GM19240 (cell line): ENCODE data around the gene PRPF6.

Source experiments
- DNase-seq: peaks from one replicate; pipeline ENCODE4 v3.0.0; 2011; ENCODE audit warnings: low spot score; ENCODE audit not compliant: insufficient read length

PRPF6 gene

DNA sequence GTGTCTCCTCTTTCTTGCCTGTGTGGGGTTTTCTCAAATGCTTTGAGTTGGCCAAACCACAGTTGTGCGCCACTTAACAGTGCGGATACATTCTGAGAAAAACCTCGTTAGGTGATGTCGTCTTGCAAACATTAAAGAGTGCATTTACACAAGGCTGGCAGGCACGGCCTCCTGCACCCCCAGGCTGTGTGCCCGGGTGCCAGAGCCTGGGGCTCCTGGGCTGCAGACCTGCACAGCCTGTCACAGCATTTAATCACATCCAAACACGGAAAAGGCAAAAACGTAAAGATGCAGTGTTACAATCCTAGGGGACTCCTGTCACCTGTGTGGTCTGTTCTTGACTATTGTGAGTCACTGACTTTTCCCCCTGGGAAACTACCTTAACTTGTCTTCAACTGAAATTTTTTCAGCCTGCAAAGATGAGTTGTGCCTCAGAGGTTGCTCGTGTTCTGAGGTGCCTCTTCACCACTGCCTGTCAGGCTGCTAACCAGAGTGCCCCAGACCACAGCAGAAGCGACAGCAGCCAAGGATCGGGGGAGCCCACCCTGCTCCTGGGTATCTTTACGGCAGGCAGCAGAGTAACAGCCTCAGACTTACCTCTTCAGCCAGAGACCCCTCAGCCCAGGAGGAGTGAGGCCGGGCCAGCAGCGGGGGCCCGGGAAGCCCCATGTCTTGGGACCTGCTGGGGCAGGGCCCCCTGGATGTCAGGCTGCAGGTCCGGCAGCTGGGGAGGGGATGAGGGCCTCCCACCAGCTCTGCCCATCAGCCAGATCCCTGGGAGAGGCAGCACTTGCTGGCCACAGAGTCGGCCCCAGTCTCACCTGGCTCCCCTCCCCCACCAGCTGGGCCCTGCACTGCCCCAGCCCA is 54.4 kb downstream of the PRPF6 start:
- DNase-seq, result no peak

DNA sequence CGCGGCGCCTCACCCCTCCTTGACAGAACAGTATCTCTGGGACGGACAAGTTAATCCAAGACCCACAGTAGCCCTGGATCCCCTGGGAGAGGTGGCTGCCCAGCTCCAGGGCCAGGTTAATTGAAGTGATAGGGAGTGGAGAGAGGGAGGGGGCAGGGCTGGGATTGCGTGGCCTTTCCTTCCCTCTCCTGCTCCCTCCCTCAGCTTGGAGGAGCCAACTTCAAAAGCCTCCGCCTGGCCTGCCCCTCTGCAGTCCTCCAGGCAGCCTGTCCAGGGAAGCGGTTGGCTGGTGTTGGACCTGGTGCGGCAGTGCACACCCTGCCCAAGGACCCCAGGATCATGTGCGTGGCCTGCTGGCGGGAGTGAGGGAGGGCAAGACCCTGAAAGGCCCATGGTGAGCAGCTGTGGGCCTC is 55.0 kb downstream of the PRPF6 start, which contains the start of gene C20orf204:
C20orf204 (plus strand) TSS at position 250 of the 413 bp plus-strand sequence; CDS start at position 392, 142 bp downstream.
- no peak for DNase-seq

DNA sequence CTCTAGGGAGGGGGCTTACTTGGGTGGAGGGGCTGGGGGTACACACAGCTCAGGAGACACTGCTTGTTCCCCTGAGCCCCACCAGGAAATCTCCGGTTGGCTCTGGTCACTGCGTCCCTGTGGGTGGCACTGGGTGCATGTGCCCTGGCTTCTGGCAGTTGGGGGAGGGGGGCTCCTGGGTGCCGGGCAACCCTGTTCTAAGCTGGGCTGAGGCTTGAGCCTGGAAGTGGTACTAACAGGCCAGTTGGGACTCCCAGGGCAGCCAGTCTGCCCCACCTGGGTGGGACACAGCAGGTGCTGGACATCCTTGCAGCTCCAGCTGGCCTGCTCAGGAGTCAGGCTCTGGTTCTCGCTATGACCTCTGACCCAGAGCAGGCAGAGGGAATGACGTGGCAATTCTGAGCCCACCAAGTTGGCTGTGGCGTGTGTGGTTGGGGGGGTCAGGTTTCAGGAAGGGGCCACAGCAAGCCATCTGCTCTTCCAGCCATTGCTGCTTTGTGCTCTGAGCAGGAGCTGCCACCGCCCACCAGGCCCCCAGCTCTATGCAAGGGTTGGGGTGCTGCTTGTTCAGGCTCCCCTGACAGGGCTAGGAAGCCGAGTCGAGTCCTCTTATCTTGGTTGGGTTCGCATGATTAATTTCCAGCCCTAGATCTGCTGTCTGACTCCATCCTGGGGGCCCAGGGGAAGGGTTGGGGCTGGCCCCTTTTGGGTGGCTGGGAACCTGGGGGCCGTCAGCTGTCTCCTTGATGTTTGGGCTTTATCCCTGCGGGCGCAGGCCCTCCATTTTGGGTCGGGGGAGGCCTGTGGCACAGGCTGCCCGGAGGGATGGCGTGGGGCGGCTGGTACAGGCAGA is 55.6 kb downstream of the PRPF6 start:
- DNase-seq, result no peak

DNA sequence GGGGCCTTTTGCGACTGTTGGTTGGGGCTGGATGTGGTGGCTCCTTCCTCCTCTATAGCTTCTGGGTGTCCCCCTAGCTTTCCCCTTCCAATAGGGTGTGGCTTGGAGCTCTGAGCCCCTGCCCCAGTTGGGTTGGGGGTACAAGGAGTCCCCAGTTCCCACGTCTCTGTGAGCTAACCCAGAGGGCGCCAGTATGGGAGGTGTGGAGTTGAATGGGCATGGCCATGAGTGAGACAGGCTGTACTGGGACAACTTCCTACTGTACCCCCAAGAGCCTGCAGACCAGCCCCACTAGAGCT is 56.2 kb downstream of the PRPF6 start:
- no peak for DNase-seq

DNA sequence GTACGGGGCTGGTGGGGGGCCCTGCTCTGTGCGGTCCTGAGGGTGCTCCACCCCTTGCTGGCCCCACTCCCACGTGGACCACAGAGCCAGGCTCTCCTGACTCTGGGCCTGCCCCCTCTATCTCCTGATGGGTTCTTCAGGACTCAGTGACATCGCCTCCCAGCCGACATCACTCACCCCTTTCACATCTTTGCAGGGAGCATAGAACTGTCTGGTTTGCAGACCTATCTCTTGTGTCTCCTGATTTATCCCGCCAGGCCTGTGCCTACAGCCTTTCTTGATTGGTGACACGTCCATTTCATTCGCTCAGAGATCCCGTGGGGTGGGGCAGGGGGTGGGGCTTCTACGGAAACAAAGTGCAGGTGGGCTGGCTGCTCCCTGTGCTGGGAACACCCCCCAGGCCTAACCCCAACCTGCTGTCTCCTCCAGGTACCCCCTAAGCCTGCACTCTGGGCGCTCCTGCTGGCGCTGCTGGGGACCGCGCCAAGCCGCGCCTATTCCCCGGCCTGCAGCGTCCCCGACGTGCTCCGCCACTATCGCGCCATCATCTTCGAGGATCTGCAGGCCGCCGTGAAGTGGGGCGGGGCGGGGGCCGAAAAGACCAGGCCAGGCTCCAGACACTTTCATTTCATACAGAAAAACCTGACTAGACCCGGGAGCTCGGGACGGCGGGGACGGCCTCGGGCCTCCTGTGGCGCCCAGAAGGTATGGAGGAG is 56.7 kb downstream of the PRPF6 start:
- DNase-seq, result no peak

DNA sequence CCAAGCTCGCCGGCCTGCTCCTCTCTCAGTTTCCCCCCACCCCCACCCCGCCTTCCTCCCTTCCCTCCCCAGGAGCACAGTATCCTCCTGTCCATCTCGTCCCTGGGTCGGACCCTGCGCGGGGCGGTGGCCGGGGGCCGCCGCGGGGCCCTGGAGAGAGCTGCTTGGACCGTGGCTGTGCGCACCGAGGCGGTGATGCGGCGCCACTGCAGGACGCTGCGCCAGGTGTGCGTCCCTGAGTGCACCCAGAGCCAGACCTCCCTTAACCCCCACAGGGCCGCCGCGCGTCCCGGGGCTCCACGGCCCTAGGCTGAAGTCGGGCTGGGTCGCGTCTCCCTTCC is 57.3 kb downstream of the PRPF6 start:
- no peak for DNase-seq

DNA sequence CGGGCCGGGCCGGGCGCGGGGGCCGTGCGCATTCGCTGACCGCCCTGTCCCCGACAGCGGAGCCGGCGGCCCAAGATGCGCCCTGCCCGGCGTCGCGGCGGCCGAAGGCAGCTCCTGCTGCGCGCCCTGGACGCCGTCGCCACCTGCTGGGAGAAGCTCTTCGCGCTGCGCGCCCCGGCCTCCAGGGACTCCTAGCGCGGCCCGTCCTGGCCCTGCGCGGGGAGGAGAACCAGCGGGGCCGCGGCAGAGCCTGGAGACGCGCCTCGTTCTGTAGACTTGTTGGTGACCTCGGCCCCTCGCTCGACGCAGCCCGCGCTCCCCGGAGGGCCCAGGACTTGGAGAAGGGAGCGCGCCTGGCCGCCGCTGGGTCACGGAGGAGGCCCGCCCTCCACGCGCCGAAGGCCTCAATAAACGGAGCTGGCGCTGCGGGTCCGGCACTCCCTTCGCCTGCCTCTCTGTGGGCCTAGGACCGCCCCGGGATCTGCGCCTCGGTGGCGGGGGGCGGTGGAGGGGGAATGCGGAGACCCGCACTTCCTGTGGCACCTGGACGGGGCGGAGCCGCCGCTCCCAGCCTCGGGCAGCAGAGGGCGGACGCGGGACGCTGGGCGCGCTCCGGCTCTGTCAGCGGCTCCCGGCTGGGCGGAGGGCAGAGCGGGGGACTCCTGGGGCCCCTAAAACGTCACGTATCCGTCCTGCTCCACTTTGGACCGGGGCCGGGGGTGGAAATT is 57.8 kb downstream of the PRPF6 start:
- DNase-seq, result peak; percentile 88

DNA sequence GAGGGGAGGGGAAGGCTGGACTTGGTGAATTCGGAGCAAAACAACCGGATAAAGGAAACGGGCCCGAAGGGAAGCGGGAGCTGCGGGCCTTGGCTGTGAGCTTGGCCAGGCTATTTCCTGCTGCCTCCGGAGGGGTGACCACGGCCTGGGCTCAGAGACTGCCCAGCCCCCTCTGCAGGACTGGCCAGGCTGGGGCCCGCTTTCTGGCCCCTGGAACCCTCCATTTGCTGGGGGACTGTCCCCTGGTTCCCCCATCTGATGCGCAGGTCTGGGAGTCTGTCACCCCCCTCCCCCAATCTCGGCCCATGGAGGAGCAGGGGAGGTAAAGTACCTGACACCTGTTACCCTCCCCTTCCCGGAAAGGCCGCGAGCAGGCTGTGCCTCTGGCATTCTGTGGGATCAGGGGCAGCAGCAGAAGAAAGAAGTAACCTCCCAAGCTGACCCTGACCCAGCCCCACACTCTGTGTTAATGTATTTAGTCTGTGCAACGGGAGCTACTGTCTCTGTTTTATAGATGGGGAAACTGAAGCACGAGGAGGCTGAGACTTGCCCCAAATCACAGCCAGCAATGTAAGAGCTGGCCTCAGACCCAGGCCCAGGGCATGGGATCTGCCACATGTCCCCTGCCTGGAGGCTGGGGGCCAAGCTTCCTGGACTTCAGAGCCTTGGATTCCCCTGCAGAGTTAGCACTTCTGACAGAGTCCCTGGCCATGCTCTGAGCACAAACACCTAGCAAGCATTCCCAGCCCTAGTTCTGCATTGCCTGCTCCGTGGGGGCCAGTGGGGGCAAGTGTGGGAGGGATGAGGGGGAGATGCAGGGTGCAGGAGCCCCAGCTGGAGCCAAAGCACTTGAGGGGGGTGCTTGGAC is 58.6 kb downstream of the PRPF6 start:
- no peak for DNase-seq

DNA sequence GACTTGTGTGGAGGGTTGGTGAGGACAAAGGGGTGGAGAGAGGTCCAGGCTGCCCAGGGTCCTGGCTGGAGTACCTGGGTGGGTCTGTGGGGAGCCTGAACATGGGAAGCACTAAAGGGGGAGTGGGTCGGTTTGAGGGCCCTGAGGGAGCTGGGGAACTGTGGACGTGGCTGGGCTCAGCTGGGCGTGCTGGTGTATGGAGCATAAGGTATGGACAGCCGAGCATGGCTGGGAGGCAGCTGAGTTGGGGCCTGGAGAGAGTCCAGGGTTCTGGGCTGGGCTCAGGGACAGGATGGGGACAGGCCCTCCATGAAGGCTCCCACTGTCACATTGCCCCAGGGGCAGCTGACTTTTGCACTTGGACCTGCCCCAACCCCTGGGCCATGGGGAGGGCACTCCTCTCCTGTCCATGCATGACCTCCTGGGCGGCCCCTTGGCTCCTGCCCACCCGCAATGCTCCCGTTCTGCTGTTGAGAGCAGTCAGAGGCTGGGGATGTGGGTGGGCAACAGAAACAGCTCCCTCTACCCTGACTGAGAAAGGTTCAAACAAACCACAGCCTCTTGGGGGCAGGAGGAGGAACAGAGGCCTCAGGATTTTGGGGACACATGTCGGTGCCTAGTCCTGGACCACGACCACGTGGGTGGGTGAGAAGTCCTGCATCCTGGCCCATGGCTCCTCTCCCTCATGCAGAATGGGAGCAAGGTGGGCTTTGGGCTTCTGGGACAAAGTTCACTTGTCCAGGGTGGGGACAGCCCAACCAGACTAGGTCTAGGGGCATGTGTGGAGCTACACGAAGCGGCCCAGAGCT is 59.5 kb downstream of the PRPF6 start:
- no peak for DNase-seq

DNA sequence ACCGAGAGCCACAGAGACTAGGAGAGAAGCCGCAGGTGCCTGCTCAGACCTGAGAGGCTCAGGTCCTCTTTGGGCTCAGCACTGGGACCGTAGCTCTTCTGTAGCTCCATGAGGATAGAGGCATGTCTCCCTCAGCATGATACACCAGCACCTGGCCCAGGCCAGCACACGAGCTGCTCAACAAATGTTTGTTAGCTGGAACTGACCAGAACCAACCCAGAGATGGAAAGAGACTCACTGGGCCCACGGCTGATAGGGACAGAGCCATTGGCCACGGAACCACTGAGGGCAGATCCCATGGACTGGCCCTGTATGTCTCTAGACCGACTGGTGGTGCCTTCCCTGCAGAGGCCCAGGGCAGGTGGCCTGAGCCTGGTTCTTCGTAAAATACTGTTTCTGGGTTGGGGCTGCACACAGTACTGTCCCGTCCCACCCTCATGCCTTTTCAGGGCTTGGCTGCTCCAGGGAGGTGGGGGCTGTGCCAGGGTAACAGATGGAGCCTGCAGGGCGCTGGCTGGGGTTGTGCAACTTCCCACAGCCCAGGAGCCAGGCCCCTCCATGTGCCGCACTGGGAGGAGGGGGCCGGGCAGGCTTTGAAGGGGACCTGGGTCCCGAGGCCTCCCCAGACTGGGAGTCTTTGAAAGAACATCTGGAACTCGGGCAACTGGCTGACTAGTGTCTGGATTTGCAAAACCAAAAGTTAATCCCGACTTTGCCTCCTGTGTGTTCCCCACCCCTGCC is 60.3 kb downstream of the PRPF6 start:
- no peak for DNase-seq

DNA sequence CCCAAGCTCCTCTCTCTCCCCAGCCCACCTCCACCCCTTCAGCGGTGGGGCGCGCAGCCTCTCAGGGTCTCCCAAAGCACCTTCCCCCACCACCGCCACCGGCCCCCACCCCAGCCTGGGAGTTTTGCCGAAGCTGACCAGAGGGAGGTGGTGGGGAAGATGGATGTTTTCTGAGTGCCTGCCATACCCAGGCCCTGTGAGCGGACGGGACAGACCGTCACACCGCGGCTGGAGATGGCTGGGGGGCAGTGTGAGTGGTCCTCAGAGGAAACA is 60.8 kb downstream of the PRPF6 start:
- no peak for DNase-seq

DNA sequence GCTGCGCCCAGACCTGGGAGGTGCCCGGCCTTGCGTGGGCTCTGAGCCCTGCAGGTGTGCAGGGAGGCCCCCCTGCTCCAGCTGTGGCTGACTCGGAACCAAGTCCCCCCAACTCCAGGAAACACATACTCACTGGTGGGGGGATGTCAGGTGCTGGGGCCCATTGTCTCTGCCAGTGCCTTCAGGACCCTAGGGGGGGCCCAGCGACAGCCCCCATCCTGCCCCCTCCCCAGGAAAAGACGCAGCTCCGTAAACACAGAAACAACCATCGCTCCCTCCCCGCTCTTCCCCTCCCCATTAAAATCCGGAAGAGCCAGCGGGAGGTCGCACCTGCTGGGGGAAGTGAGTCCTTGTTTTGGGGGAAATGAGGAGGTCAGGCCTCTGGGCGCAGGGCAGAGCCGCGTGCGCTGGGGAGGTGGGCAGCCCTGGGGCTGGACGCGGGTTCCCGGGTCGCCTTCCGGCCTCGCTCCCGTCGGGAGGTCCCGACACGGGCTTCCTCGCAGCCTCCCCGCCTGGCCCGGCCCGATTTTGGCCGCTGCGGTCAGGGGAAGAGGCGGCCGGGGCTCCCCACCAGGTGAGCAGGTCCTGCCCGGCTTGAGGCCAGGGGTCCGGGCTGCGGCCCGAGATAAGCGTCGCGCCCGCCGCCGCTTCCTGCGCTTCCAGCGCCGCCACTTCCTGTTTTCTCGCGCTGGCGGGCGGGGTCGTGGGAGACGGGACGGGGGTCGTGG is 61.3 kb downstream of the PRPF6 start:
- no peak for DNase-seq

DNA sequence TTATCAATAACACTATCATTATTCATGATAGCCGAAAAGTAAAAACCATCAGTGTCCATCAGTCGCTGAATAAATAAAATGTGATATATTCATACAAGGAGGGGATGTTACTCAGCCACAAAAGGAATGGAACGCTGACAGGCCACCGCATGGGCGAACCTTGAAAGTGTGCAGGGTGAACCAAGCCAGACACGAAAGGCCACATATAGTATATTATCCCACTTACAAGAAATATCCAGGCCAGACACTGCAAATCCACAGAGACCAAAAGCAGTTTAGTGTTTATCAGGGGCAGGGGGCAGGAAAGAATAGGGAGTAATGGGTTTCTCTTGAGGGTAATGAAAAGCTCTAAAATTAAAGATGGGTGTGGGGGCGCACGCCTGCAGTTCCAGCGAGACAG is 62.8 kb downstream of the PRPF6 start:
- no peak for DNase-seq

DNA sequence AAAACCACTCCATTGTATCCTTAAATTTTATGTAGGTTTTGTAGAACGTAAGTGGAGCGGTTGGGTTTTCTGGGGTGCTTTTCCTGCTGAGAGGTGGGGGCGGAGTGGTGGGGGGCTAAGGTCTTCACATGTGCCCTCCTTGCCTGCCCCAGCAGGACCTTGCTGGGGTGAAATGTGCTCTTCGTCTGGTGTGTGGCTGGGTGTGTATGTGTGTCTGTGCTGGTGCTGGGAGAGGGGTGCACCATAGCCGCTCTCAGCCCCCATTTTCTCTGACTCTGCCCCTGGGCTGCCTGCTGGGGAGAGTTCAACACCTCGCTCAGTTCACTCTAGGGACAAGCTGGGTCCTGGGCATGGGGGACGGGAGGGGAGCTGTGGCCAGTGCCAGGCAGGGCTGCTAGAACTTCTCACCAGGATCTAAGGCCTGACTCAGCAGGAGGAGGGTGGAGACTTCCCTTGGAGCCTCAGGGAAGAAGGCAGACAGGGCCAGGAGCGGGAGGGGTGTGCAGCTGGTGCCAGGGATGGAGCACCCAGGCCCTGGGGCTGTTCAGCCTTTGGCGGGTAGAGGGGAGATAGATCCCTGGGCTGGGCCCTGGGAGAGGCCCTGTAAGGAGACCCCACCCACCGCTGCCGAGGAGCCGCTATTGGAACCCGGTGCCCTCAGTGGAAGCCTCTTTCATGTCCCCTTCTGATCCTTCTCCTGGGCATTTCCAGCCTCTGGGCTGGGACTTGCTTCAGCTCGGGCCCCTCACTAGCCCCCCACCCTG is 63.7 kb downstream of the PRPF6 start:
- DNase-seq, result no peak

DNA sequence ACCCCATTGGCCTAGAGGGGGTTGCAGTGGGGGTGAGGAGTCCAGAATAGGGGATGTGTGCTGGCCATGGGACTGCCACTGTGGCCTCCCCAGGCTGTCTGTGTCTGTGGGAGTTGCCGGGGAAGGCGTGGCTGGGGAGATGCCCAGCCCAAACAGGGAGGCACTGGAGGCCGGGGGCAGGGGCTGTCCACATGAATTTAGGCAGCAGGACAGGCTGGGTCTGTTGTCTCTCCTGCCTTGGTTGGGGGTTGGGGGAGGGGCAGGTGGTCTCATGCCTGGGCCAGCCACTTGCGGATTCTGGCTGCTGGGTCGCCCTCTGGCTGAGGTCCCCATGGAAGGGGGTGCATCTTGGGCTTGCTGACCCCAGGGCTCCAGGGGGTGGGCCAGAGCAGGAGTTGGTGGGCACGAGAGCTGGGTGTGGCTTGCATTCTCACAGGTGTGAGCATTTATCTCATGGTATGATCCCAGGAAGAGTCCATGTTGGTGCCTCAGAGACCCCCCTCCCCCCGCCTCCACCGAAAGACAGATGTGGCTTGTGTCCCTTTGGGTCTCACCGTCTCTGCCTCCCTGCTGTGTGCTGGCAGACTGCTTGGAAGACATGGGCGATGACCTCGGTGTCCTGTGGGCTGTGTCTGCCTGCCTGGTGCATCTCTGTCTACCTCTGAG is 64.5 kb downstream of the PRPF6 start:
- DNase-seq, result no peak

DNA sequence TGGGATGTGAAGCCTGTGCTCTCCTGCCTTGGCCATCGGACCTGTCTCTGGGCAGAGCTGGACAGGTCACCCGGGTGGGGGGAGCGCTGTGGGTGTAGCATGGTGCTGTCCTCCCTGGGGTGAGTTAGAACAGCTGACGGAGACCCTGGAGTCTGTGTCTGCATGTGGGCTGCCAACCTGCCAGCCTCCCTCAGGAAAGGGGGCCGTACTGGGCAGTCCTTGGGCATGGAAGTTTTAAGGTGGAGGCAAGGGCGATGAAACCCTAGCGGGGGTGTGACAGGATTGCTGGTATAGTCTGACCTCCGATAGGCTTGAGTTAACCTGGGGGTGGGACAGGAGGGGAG is 66.1 kb downstream of the PRPF6 start:
- DNase-seq, result no peak

DNA sequence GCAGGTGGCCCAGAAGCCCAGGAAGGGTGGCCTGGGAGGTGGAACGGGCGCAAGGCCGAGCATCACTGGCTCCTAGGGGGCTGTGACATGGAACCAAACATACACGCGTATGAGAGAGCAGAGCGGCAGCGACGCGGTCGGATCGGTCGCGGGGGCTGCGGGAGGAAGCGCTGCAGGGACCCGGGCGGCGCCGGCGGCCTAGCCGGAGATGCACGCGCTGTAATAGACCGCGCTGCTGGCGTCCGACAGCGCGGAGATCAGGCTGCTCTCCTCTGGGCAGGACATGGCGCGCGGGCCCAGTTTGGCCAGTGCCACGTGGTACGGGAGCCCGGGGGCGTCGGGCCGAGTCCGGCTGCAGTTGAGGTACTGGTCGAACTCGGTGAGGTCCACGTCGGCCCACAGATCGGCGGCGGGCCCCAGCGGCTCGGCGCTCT is 67.1 kb downstream of the PRPF6 start:
- DNase-seq, result no peak
